ENCODE results near the gene CLEC7A.

Gene CLEC7A

DNA sequence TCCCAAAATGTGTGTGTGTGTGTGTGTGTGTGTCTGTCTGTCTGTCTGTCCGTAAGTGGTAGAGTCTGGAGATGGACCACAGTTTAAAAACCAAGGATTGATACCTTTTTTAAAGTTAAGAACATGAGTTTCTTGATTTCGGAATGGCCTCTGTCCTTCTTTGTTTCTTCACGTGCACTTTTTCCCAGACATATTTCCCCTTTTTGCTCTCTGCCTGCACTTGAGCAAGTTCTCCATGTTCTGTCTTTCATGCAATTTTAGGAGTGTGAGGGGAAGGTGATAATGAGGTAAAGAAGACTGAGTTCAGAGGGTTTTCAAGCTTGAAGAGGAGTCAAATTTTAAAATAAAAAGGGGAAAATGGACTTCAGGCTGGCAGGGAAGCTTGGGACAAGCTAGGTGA lies 29.3 kb upstream of the CLEC7A start:
- no peak overlapping the region for H2AFZ ChIP-seq (ENCODE audit: insufficient read depth, low read length, poor library complexity)
- H3K27ac ChIP-seq (ENCODE audit: low read depth, low read length), result no peak overlapping the region
- no CpG with 5 or more reads among the region's 3 CpGs for WGBS (ENCODE audit: extremely low coverage, insufficient coverage, insufficient read length)
- H3K14ac ChIP-seq (ENCODE audit: low read length), result no peak overlapping the region
- H3K4me3 ChIP-seq (ENCODE audit: low read depth, low read length), result no peak overlapping the region
- no peak overlapping the region for H3K23ac ChIP-seq (ENCODE audit: low read length)
- no peak overlapping the region for H2BK120ac ChIP-seq (ENCODE audit: insufficient read depth, low read length, poor library complexity)
- no peak overlapping the region for H2BK5ac ChIP-seq (ENCODE audit: low read depth, low read length, poor library complexity)
- no peak for DNase-seq
- H3K79me1 ChIP-seq (ENCODE audit: low read length), result no peaks in the 10 kb centered on the region
- H3K9ac ChIP-seq (ENCODE audit: low read length), result no peak overlapping the region
- H3K27me3 ChIP-seq (ENCODE audit: insufficient read depth, low read length), result no peaks in the 10 kb centered on the region
- H3K4me2 ChIP-seq (ENCODE audit: low read length), result no peak overlapping the region
- H3K36me3 ChIP-seq (ENCODE audit: control insufficient read depth in 1 of 2, insufficient read depth in 2 of 2, low read length in 2 of 2), result no peaks in the 10 kb centered on the region
- no peak overlapping the region for H3K18ac ChIP-seq (ENCODE audit: low read length)
- no peaks in the 10 kb centered on the region for H3K4me1 ChIP-seq (ENCODE audit: control insufficient read depth in 1 of 2, insufficient read depth in 2 of 2, low read length in 2 of 2)
- H3K9me3 ChIP-seq (ENCODE audit: insufficient read depth, low read depth, low read length), result no peaks in the 10 kb centered on the region
- H4K8ac ChIP-seq (ENCODE audit: low read depth, low read length), result no peak overlapping the region
- H3K4ac ChIP-seq (ENCODE audit: low read depth, low read length), result no peak overlapping the region
- no peak overlapping the region for H2BK12ac ChIP-seq (ENCODE audit: low read length)
- no peak overlapping the region for H2AK5ac ChIP-seq (ENCODE audit: low read length)
- H4K12ac ChIP-seq (ENCODE audit: low read depth, low read length), result no peak overlapping the region
- no peak overlapping the region for H4K91ac ChIP-seq (ENCODE audit: low read depth, low read length)
- H3K79me2 ChIP-seq (ENCODE audit: control insufficient read depth, insufficient read depth, low read length, poor library complexity), result no peaks in the 10 kb centered on the region

DNA sequence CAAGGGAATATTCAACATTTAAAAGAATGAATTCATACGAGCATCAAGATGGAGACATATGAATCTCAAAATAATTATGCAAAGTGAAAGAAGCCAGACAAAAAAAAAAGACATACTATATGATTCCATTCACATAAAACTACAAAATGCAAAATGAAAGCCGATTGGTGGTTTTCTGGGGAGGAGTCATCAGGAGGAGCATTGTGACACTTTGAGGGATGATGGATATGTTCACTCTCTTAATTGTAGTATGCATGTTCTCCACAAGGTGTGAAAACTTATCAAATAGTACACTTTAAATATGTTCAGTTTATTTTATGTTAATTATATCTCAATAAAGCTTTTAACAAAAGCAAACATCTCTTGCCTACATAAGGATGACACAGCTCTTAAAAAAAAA lies 28.4 kb upstream of the CLEC7A start:
- H3K36me3 ChIP-seq (ENCODE audit: control insufficient read depth in 1 of 2, insufficient read depth in 2 of 2, low read length in 2 of 2), result no peaks in the 10 kb centered on the region
- no peak overlapping the region for H2BK12ac ChIP-seq (ENCODE audit: low read length)
- peaks cover 3 to 5% of the 10 kb centered on the region in 2 experiments for H3K4me1 ChIP-seq (ENCODE audit: control insufficient read depth in 1 of 2, insufficient read depth in 2 of 2, low read length in 2 of 2)
- no peak overlapping the region for H2BK120ac ChIP-seq (ENCODE audit: insufficient read depth, low read length, poor library complexity)
- no peak overlapping the region for H3K18ac ChIP-seq (ENCODE audit: low read length)
- H3K27me3 ChIP-seq (ENCODE audit: insufficient read depth, low read length), result no peaks in the 10 kb centered on the region
- H4K8ac ChIP-seq (ENCODE audit: low read depth, low read length), result no peak overlapping the region
- H2BK5ac ChIP-seq (ENCODE audit: low read depth, low read length, poor library complexity), result no peak overlapping the region
- no peak overlapping the region for H4K91ac ChIP-seq (ENCODE audit: low read depth, low read length)
- H2AFZ ChIP-seq (ENCODE audit: insufficient read depth, low read length, poor library complexity), result no peak overlapping the region
- no peak overlapping the region for H3K4ac ChIP-seq (ENCODE audit: low read depth, low read length)
- H4K12ac ChIP-seq (ENCODE audit: low read depth, low read length), result no peak overlapping the region
- H3K9ac ChIP-seq (ENCODE audit: low read length), result no peak overlapping the region
- no peaks in the 10 kb centered on the region for H3K79me2 ChIP-seq (ENCODE audit: control insufficient read depth, insufficient read depth, low read length, poor library complexity)
- DNase-seq, result peak in 1 of 2 donors; percentile 30
- no CpG with 5 or more reads among the region's 2 CpGs for WGBS (ENCODE audit: extremely low coverage, insufficient coverage, insufficient read length)
- H3K4me2 ChIP-seq (ENCODE audit: low read length), result no peak overlapping the region
- H3K27ac ChIP-seq (ENCODE audit: low read depth, low read length), result no peak overlapping the region
- H3K9me3 ChIP-seq (ENCODE audit: insufficient read depth, low read depth, low read length), result no peaks in the 10 kb centered on the region
- no peak overlapping the region for H3K14ac ChIP-seq (ENCODE audit: low read length)
- no peak overlapping the region for H3K23ac ChIP-seq (ENCODE audit: low read length)
- peaks cover 4% of the 10 kb centered on the region for H3K79me1 ChIP-seq (ENCODE audit: low read length)
- H2AK5ac ChIP-seq (ENCODE audit: low read length), result no peak overlapping the region
- H3K4me3 ChIP-seq (ENCODE audit: low read depth, low read length), result no peak overlapping the region

DNA sequence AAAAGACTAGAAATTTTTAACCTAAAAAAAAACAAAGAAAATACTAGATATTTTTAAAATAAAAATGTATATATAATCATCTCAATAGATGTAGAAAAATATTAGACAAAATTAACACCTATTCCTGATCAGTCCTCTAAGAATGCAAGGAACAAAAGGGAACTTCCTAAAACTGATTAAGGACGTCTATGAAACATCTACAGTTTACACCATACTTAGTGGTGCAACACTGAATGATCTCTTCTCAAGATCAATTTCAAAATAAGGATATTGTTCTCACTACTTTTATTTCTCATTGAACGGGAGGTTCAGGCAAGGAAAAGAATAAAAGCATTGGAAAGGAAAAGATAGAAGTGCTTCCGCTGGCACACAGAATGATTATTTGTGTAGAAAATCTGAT lies 26.0 kb upstream of the CLEC7A start:
- H2BK12ac ChIP-seq (ENCODE audit: low read length), result no peak overlapping the region
- H3K79me2 ChIP-seq (ENCODE audit: control insufficient read depth, insufficient read depth, low read length, poor library complexity), result no peaks in the 10 kb centered on the region
- no peak overlapping the region for H3K18ac ChIP-seq (ENCODE audit: low read length)
- no peaks in the 10 kb centered on the region for H3K36me3 ChIP-seq (ENCODE audit: control insufficient read depth in 1 of 2, insufficient read depth in 2 of 2, low read length in 2 of 2)
- H3K4me1 ChIP-seq (ENCODE audit: control insufficient read depth in 1 of 2, insufficient read depth in 2 of 2, low read length in 2 of 2), result peaks cover 3 to 5% of the 10 kb centered on the region in 2 experiments
- H3K4me2 ChIP-seq (ENCODE audit: low read length), result no peak overlapping the region
- no peak overlapping the region for H3K23ac ChIP-seq (ENCODE audit: low read length)
- no peak overlapping the region for H3K14ac ChIP-seq (ENCODE audit: low read length)
- H2AFZ ChIP-seq (ENCODE audit: insufficient read depth, low read length, poor library complexity), result no peak overlapping the region
- H4K91ac ChIP-seq (ENCODE audit: low read depth, low read length), result no peak overlapping the region
- H3K79me1 ChIP-seq (ENCODE audit: low read length), result peaks cover 5% of the 10 kb centered on the region
- H4K8ac ChIP-seq (ENCODE audit: low read depth, low read length), result no peak overlapping the region
- H3K9ac ChIP-seq (ENCODE audit: low read length), result no peak overlapping the region
- no peak overlapping the region for H3K4ac ChIP-seq (ENCODE audit: low read depth, low read length)
- H2BK120ac ChIP-seq (ENCODE audit: insufficient read depth, low read length, poor library complexity), result no peak overlapping the region
- H4K12ac ChIP-seq (ENCODE audit: low read depth, low read length), result no peak overlapping the region
- no peaks in the 10 kb centered on the region for H3K27me3 ChIP-seq (ENCODE audit: insufficient read depth, low read length)
- no peak overlapping the region for H2BK5ac ChIP-seq (ENCODE audit: low read depth, low read length, poor library complexity)
- no CpG with 5 or more reads among the region's 3 CpGs for WGBS (ENCODE audit: extremely low coverage, insufficient coverage, insufficient read length)
- no peak overlapping the region for H3K27ac ChIP-seq (ENCODE audit: low read depth, low read length)
- DNase-seq, result no peak
- no peak overlapping the region for H2AK5ac ChIP-seq (ENCODE audit: low read length)
- no peaks in the 10 kb centered on the region for H3K9me3 ChIP-seq (ENCODE audit: insufficient read depth, low read depth, low read length)
- H3K4me3 ChIP-seq (ENCODE audit: low read depth, low read length), result no peak overlapping the region

DNA sequence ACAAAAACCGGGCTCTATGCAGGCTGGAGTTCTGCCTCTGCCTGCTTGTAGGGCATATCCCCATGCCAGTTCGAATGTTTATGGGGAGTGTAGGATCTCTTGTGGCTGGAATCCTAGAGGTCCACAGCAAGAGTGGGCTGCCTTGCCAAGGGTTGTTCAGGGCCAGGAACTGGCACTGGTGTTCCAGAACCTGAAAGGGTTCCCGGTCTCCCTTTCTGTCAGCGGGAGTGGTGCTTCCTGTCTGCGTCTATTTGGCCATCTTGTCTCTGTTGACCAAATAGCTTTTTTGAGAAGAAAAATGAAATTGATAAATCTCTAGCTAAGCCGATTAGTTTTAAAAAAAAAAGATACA lies 24.1 kb upstream of the CLEC7A start:
- Histone ChIP-seq H3K79me2 (ENCODE audit: control insufficient read depth, insufficient read depth, low read length, poor library complexity) (no peaks in the 10 kb centered on the region), H3K4me3 (ENCODE audit: low read depth, low read length) (peak overlapping the region; percentile 75)

More for the DNA sequence above, 24.1 kb upstream of the CLEC7A start:
- no CpG with 5 or more reads among the region's 6 CpGs for WGBS (ENCODE audit: extremely low coverage, insufficient coverage, insufficient read length)
- Histone ChIP-seq H3K18ac (ENCODE audit: low read length) (no peak overlapping the region), H2BK5ac (ENCODE audit: low read depth, low read length, poor library complexity) (no peak overlapping the region), H4K91ac (ENCODE audit: low read depth, low read length) (peak overlapping the region; percentile 67), H3K9me3 (ENCODE audit: insufficient read depth, low read depth, low read length) (no peaks in the 10 kb centered on the region), H2BK12ac (ENCODE audit: low read length) (peak overlapping the region; percentile 8), H3K14ac (ENCODE audit: low read length) (no peak overlapping the region), H2AFZ (ENCODE audit: insufficient read depth, low read length, poor library complexity) (peak overlapping the region; percentile 53), H3K36me3 (ENCODE audit: control insufficient read depth in 1 of 2, insufficient read depth in 2 of 2, low read length in 2 of 2) (no peaks in the 10 kb centered on the region), H4K12ac (ENCODE audit: low read depth, low read length) (peak overlapping the region; percentile 81), H2BK120ac (ENCODE audit: insufficient read depth, low read length, poor library complexity) (peak overlapping the region; percentile 0), H3K4me2 (ENCODE audit: low read length) (peak overlapping the region; percentile 79), H2AK5ac (ENCODE audit: low read length) (no peak overlapping the region), H3K4ac (ENCODE audit: low read depth, low read length) (no peak overlapping the region), H3K27me3 (ENCODE audit: insufficient read depth, low read length) (no peaks in the 10 kb centered on the region), H3K27ac (ENCODE audit: low read depth, low read length) (no peak overlapping the region), H3K4me1 (ENCODE audit: control insufficient read depth in 1 of 2, insufficient read depth in 2 of 2, low read length in 2 of 2) (peaks cover 3 to 5% of the 10 kb centered on the region in 2 experiments), H3K23ac (ENCODE audit: low read length) (no peak overlapping the region), H3K79me1 (ENCODE audit: low read length) (peaks cover 5% of the 10 kb centered on the region), H4K8ac (ENCODE audit: low read depth, low read length) (peak overlapping the region; percentile 23), H3K9ac (ENCODE audit: low read length) (no peak overlapping the region)
- DNase-seq, result no peak

All from trophoblast cell (in vitro differentiated cells and primary cell).